MM.1S (cell line): ENCODE results near the gene IZUMO1.

Experiments used
- CTCF ChIP-seq: fragments of 300-600 bp; sonication (generic); IDR thresholded peaks from 2 replicates; pipeline ENCODE4 v1.5.1; 2016; ENCODE audit warnings: antibody characterized with exemption, low read length, mixed read lengths
- EZH2phosphoT487 ChIP-seq: fragments of 300-600 bp; sonication (generic); IDR thresholded peaks from 2 replicates; pipeline ENCODE4 v1.6.1; 2018; ENCODE audit warnings: antibody characterized with exemption, low read length

DNA sequence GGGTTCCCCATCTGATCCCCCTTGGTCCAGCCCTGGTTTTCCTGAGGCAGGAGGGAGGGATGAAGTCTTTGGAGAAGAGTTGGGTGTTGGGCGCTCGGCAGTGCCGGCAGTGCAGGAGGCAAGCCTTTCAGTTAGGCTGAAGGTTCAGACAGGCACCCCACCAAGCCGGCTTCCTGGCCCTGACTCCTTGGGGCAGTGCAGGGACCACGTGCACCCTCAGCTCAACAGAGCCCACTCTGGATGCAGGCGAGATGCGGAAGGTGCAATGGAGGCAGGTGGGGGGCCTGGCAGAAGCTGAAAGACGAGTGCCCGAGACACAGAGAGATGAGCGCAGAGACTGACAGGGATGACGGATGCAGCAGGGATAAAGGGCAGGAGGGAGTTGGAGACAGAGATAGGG lies 38.2 kb downstream of the IZUMO1 start:
- TF ChIP-seq CTCF: no peak
- TF ChIP-seq EZH2phosphoT487: no peak
